ENCODE data around the gene AKIRIN2.

AKIRIN2 gene

DNA sequence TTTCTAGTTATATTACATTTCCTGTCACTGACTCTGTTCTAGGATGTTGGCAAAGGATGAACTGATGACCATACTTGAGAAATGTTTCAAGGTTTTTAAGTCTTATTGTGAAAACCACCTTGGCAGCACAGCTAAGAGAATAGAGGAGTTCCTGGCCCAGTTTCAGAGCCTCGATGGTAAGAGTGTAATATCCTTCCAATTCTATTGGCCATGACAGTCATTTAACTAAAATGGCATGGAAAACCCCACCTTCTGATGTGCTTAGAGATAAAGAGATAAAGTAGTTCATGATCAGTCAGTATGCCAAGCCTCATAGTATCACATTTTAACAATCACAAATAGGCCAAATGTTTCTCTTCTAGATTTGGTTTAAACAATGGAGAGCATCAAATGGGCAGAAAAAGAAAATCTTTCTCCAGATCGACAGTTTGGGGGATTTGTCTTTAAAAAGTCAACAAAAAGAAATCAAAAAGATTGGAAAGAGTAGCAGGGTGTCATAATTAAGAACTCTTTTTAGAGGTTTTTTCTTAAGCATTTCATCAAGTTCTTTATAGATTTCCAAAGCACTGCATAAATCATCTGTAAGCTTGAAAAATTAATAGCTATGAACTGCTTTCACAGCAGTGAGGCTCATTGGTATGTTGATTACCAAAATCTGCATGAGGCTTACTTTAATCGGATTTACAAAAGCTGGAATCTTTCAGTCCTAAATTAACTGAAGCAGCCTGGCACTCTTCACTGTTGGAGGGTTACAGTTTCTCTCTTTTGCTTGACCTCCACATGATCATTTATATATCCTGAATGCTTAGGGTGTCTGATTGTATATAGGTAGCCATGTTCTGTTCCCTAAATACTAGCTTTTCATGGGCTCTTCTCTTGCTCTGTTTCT is 48.7 kb downstream of the AKIRIN2 start:
- DNase-seq = peak; percentile 66

DNA sequence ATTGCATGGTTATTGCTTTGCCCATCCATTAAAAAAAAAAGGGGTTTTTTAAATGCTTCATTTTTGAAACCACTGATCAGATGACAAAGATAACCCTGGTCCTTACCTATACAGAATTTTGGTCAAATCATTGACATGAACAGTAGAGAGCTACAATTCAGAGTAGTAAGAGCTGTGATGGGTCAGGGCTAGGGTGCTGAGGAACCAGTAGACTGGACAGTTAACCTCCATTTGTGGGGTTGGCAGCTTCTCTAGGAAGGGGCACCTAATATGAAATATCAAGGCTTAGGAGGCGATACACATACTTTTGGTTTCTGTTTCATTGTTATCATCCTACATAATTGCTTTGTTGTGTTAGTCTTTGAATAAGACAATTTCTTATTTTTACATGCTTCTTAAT is 57.0 kb downstream of the AKIRIN2 start:
- DNase-seq = peak; percentile 17

DNA sequence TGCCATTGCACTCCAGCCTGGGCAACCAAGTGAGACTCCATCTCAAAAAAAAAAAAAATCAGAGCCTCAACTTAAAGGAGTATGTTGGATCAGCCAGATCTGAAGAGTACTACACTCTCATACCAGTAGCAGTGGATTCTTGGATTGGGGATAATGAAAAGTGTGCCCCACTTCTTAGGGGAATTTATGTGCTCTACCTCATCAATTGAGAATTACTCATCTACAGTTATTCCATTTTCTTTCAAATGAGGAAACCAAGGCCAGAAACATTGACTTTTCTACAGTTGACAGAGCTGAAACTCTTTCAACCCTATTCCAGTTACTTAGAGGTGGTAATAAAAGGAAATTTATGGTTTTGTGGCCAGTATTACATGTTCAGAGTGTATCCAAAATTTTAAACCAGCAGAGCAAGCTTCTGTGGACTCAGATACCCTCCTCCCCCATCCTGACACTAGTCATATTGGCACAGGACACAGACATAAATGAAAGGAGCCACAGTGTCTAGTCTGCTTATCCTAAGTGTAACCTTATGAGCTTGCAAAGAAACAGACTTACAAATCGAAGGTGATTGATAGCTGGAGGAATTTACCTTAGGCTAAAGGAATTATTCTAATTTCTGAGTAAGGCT is 60.9 kb downstream of the AKIRIN2 start:
- DNase-seq = peak; percentile 46

DNA sequence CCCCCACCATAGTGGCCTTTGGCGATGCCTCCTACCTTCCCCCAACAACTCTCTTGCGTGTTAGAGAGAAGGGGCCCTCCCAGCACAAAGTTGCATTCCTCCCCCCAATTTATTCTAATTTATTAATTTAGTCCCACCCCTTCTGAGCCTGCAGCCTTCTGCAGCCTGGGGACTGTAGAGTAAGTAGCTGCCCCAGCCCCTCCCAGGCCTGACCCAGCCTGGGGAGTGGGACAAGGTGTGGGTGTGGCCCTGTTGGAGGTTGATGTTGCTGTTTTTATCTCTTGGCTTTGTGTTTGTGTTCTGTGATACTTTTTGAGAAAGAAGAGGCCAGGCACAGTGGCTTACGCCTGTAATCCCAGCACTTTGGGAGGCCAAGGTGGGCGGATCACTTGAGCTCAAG is 62.7 kb downstream of the AKIRIN2 start:
- DNase-seq = no peak

DNA sequence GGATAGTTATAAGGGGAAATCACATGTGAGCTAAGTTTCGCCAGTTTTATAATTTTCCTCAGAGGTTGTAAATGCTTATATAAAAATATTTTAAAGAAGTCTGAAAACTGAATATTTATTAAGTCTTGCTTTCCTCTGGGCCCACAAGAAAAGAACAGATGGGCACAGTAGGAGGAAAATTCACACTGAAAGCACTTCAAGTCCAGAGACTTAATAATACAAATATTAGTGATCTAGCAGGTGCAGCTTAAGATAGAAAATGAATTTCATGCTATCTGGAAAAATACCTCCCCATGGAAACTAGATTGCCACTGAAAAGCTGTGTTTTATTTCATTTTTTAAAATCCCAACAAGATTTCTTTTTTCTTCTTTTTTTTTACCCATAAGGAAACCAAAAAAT is 64.9 kb downstream of the AKIRIN2 start:
- DNase-seq = no peak

DNA sequence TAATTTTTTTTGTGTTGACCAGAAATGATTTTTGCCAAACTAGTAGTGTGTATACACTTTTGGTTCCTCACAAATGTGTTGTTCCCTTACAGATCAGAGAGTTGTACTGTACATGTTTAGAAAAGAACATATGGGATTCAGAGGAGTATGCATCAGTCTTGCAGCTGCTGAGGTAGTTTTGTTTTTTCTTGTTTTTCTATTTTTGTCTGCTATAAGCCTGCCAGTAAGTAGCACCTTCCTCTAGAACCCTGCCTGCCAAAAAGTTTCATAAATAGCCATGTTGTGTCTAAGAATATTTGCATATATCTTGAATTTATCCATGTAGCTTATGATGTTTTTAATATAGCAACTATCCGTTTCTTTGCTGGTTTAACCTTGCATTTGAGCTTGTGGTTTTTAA is 65.7 kb downstream of the AKIRIN2 start:
- no peak for DNase-seq

DNA sequence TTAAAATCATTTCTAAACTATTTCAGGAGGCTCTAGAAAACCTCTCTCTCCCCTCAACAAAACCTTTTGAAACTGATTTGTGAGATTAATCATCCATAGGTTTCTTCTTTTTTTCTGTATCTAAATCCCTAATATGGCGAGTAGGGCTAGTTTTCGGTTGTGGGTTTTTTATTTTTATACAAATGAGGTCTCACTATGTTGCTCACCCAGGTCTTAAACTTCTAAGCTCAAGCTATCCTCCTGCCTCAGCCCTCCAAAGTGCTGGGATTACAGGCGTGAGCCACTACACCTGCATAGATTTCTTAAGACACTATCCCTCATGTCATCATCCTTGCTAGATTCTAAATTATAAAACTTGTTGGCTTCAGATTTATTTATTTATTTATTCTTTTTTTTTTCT is 68.2 kb downstream of the AKIRIN2 start:
- DNase-seq = no peak

DNA sequence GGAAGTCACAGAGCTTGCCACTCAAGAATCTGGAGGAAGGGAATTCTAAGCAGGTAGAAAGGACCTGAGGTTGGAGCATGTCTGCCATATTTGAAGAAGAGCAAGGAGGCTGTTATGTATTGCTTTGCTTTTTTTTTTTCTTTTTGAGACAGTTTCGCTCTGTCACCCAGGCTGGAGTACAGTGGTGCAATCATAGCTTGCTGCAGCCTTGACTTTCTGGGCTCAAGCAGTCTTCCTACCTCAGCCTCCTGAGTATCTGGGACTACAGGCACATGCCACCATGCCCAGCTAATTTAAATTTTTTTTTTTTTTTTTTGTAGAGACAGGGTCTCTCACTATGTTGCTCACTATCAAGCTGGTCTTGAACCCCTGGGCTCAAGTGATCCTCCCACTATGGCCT is 71.3 kb downstream of the AKIRIN2 start:
- no peak for DNase-seq

DNA sequence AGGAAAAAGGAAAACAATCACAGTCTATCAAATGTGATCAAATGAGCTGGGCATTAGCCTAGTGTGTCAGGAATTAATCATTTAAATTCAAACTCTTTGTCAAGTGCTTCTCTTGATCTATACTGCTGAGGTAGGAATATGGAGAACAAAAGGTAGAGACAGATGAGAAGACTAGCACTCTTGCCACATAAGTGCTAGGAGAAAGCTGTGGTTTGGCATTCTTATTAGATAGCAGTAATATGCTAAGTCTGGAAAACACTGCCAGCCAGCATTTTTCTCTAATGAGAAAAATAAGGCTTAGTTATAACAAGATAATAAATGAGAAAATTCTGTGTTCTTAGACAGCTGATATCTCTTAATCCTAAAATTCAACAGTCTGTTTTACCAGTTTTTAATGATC is 73.2 kb downstream of the AKIRIN2 start:
- DNase-seq = no peak

DNA sequence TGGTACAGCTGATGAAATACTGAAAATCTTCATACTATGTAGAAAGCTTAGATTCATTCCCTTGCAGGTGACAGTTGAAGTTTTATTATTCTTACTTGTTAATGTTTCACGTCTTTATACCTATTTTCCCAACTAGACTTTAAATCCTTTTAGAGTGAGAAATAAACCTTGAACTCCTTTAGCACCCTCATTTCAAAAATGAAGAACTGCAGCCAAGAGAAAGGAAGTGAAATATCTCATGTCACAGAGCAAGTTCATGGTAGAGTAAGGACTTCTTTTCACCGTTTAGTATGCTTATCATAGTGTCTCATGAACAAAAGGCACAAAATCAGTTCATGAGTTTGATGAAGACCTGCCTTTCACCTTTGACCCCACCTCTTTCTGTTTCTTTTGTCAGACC is 73.6 kb downstream of the AKIRIN2 start:
- no peak for DNase-seq

Measured in activated CD4-positive, alpha-beta T cell treated with anti-CD3 and anti-CD28 coated beads, Interleukin-10, Interleukin-2, amounts not matched to agents 100 ng/mL and 50 ng/mL, durations not matched to agents 16 hours and 8 hours (primary cell).